Measurements from ENCODE around the gene TXNDC11.

Gene TXNDC11

GRCh38 chr16:11721781-11722467, 20.7 kb downstream of the TXNDC11 start:
- Mint-ChIP-seq H3K9me3 (no peaks in the 10 kb centered on the region), H3K4me1 (ENCODE audit: low read depth) (peaks cover 13% of the 10 kb centered on the region), H3K27ac (peak overlapping the region; percentile 1), H3K4me3 (no peak overlapping the region), H3K36me3 (ENCODE audit: low read depth) (peaks cover 41% of the 10 kb centered on the region), H3K27me3 (ENCODE audit: low read depth) (no peaks in the 10 kb centered on the region)
- no peak for DNase-seq (ENCODE audit: low spot score)

- Mint-ChIP-seq H3K27ac (peak overlapping the region; percentile 47), H3K36me3 (ENCODE audit: low read depth) (peaks cover 53% of the 10 kb centered on the region)
These were observed 22.9 kb downstream of the TXNDC11 start for GRCh38 chr16:11719762-11720161.

GRCh38 chr16:11719171-11719570, 23.5 kb downstream of the TXNDC11 start:
- no peak overlapping the region for H3K4me3 Mint-ChIP-seq
- peaks cover 52% of the 10 kb centered on the region for H3K36me3 Mint-ChIP-seq (ENCODE audit: low read depth)
- no peaks in the 10 kb centered on the region for H3K27me3 Mint-ChIP-seq (ENCODE audit: low read depth)
- DNase-seq (ENCODE audit: low spot score): no peak
- H3K27ac Mint-ChIP-seq: no peak overlapping the region
- peaks cover 20% of the 10 kb centered on the region for H3K4me1 Mint-ChIP-seq (ENCODE audit: low read depth)
- H3K9me3 Mint-ChIP-seq: no peaks in the 10 kb centered on the region

More at GRCh38 chr16:11719762-11720161, 22.9 kb downstream of the TXNDC11 start:
- DNase-seq (ENCODE audit: low spot score): no peak
- Mint-ChIP-seq H3K4me1 (ENCODE audit: low read depth) (peaks cover 17% of the 10 kb centered on the region), H3K27me3 (ENCODE audit: low read depth) (no peaks in the 10 kb centered on the region), H3K4me3 (no peak overlapping the region), H3K9me3 (no peaks in the 10 kb centered on the region)

GRCh38 chr16:11717811-11718210, 24.8 kb downstream of the TXNDC11 start:
- Mint-ChIP-seq H3K27me3 (ENCODE audit: low read depth) (no peaks in the 10 kb centered on the region), H3K4me3 (no peak overlapping the region), H3K9me3 (no peaks in the 10 kb centered on the region), H3K4me1 (ENCODE audit: low read depth) (peaks cover 15% of the 10 kb centered on the region), H3K36me3 (ENCODE audit: low read depth) (peaks cover 45% of the 10 kb centered on the region), H3K27ac (no peak overlapping the region)
- DNase-seq (ENCODE audit: low spot score): no peak

GRCh38 chr16:11716336-11716735, 26.3 kb downstream of the TXNDC11 start:
- Mint-ChIP-seq H3K4me3 (no peak overlapping the region), H3K27me3 (ENCODE audit: low read depth) (no peaks in the 10 kb centered on the region), H3K27ac (no peak overlapping the region), H3K36me3 (ENCODE audit: low read depth) (peaks cover 42% of the 10 kb centered on the region), H3K4me1 (ENCODE audit: low read depth) (peaks cover 12% of the 10 kb centered on the region), H3K9me3 (no peaks in the 10 kb centered on the region)
- no peak for DNase-seq (ENCODE audit: low spot score)

GRCh38 chr16:11715246-11715947, 27.3 kb downstream of the TXNDC11 start:
- DNase-seq (ENCODE audit: low spot score): no peak
- H3K4me3 Mint-ChIP-seq: no peak overlapping the region
- H3K27ac Mint-ChIP-seq: no peak overlapping the region
- H3K4me1 Mint-ChIP-seq (ENCODE audit: low read depth): peaks cover 12% of the 10 kb centered on the region
- H3K27me3 Mint-ChIP-seq (ENCODE audit: low read depth): no peaks in the 10 kb centered on the region
- H3K9me3 Mint-ChIP-seq: no peaks in the 10 kb centered on the region
- peaks cover 42% of the 10 kb centered on the region for H3K36me3 Mint-ChIP-seq (ENCODE audit: low read depth)

- Mint-ChIP-seq H3K9me3 (no peaks in the 10 kb centered on the region), H3K27me3 (ENCODE audit: low read depth) (no peaks in the 10 kb centered on the region), H3K27ac (peak overlapping the region; percentile 55), H3K36me3 (ENCODE audit: low read depth) (peaks cover 48% of the 10 kb centered on the region), H3K4me1 (ENCODE audit: low read depth) (peaks cover 10% of the 10 kb centered on the region), H3K4me3 (no peak overlapping the region)
- DNase-seq (ENCODE audit: low spot score): no peak
These were observed 30.5 kb downstream of the TXNDC11 start for GRCh38 chr16:11712122-11712521.

- H3K27me3 Mint-ChIP-seq (ENCODE audit: low read depth): no peaks in the 10 kb centered on the region
- H3K36me3 Mint-ChIP-seq (ENCODE audit: low read depth): peaks cover 46% of the 10 kb centered on the region
- H3K4me3 Mint-ChIP-seq: no peak overlapping the region
- no peaks in the 10 kb centered on the region for H3K9me3 Mint-ChIP-seq
- H3K4me1 Mint-ChIP-seq (ENCODE audit: low read depth): peaks cover 10% of the 10 kb centered on the region
- no peak for DNase-seq (ENCODE audit: low spot score)
- H3K27ac Mint-ChIP-seq: no peak overlapping the region
These were observed 31.0 kb downstream of the TXNDC11 start for GRCh38 chr16:11711662-11712061.

GRCh38 chr16:11708421-11708820, 34.2 kb downstream of the TXNDC11 start:
- no peak for DNase-seq (ENCODE audit: low spot score)
- Mint-ChIP-seq H3K9me3 (no peaks in the 10 kb centered on the region), H3K4me3 (no peak overlapping the region), H3K4me1 (ENCODE audit: low read depth) (peaks cover 6% of the 10 kb centered on the region), H3K27ac (no peak overlapping the region), H3K27me3 (ENCODE audit: low read depth) (no peaks in the 10 kb centered on the region), H3K36me3 (ENCODE audit: low read depth) (peaks cover 41% of the 10 kb centered on the region)

- Mint-ChIP-seq H3K4me1 (ENCODE audit: low read depth) (peaks cover 6% of the 10 kb centered on the region), H3K27me3 (ENCODE audit: low read depth) (no peaks in the 10 kb centered on the region), H3K9me3 (no peaks in the 10 kb centered on the region), H3K4me3 (no peak overlapping the region), H3K36me3 (ENCODE audit: low read depth) (peaks cover 43% of the 10 kb centered on the region), H3K27ac (no peak overlapping the region)
- no peak for DNase-seq (ENCODE audit: low spot score)
These were observed 34.9 kb downstream of the TXNDC11 start for GRCh38 chr16:11707679-11708197.

GRCh38 chr16:11706180-11706742, 36.4 kb downstream of the TXNDC11 start:
- H3K9me3 Mint-ChIP-seq: no peaks in the 10 kb centered on the region
- peaks cover 39% of the 10 kb centered on the region for H3K36me3 Mint-ChIP-seq (ENCODE audit: low read depth)
- H3K4me3 Mint-ChIP-seq: no peak overlapping the region
- no peak overlapping the region for H3K27ac Mint-ChIP-seq
- peaks cover 7% of the 10 kb centered on the region for H3K4me1 Mint-ChIP-seq (ENCODE audit: low read depth)
- H3K27me3 Mint-ChIP-seq (ENCODE audit: low read depth): no peaks in the 10 kb centered on the region
- DNase-seq (ENCODE audit: low spot score): no peak

GRCh38 chr16:11705311-11706025, 37.2 kb downstream of the TXNDC11 start:
- Mint-ChIP-seq H3K4me1 (ENCODE audit: low read depth) (peaks cover 10% of the 10 kb centered on the region), H3K9me3 (no peaks in the 10 kb centered on the region), H3K27ac (no peak overlapping the region), H3K36me3 (ENCODE audit: low read depth) (peaks cover 43% of the 10 kb centered on the region), H3K27me3 (ENCODE audit: low read depth) (no peaks in the 10 kb centered on the region), H3K4me3 (no peak overlapping the region)
- no peak for DNase-seq (ENCODE audit: low spot score)

GRCh38 chr16:11700264-11701029, 42.2 kb downstream of the TXNDC11 start:
- peak overlapping the region; percentile 27 for H3K27ac Mint-ChIP-seq
- H3K36me3 Mint-ChIP-seq (ENCODE audit: low read depth): peaks cover 62% of the 10 kb centered on the region
- H3K9me3 Mint-ChIP-seq: no peaks in the 10 kb centered on the region
- peaks cover 42% of the 10 kb centered on the region for H3K4me1 Mint-ChIP-seq (ENCODE audit: low read depth)
- no peak overlapping the region for H3K4me3 Mint-ChIP-seq
- H3K27me3 Mint-ChIP-seq (ENCODE audit: low read depth): no peaks in the 10 kb centered on the region
- no peak for DNase-seq (ENCODE audit: low spot score)
